T-helper 2 cell treated with Interferon-gamma antibody and Interleukin-4, amounts not matched to agents 5 μg/mL and 100 μg/mL, for 36 hours (primary cell): Measurements from ENCODE around the gene NFAT5.

Source experiments
- DNase-seq: peaks from one replicate; pipeline ENCODE4 v3.0.0; 2021; ENCODE audit warnings: low spot score
- H3K27ac Mint-ChIP-seq: one replicate; pipeline ENCODE4 v1.8.0; 2021; ENCODE audit warnings: mild to moderate bottlenecking, mixed read lengths
- H3K27me3 Mint-ChIP-seq: one replicate; pipeline ENCODE4 v1.8.0; 2021; ENCODE audit warnings: low read depth, mixed read lengths
- H3K36me3 Mint-ChIP-seq: one replicate; pipeline ENCODE4 v1.8.0; 2021; ENCODE audit warnings: low read depth, mixed read lengths
- H3K4me1 Mint-ChIP-seq: one replicate; pipeline ENCODE4 v1.8.0; 2021; ENCODE audit warnings: low read depth, mixed read lengths
- H3K4me3 Mint-ChIP-seq: one replicate; pipeline ENCODE4 v1.8.0; 2022; ENCODE audit warnings: mild to moderate bottlenecking, moderate library complexity, mixed read lengths
- H3K9me3 Mint-ChIP-seq: one replicate; pipeline ENCODE4 v1.8.0; 2021; ENCODE audit warnings: mixed read lengths

The NFAT5 gene

GRCh38 chr16:69660166-69660565, 94.4 kb downstream of the NFAT5 start:
- H3K27ac Mint-ChIP-seq, result no peak overlapping the region
- H3K9me3 Mint-ChIP-seq, result no peaks in the 10 kb centered on the region
- DNase-seq, result no peak
- H3K4me3 Mint-ChIP-seq, result no peak overlapping the region
- no peaks in the 10 kb centered on the region for H3K27me3 Mint-ChIP-seq
- peaks cover 1% of the 10 kb centered on the region for H3K4me1 Mint-ChIP-seq
- peaks cover 32% of the 10 kb centered on the region for H3K36me3 Mint-ChIP-seq

DNA sequence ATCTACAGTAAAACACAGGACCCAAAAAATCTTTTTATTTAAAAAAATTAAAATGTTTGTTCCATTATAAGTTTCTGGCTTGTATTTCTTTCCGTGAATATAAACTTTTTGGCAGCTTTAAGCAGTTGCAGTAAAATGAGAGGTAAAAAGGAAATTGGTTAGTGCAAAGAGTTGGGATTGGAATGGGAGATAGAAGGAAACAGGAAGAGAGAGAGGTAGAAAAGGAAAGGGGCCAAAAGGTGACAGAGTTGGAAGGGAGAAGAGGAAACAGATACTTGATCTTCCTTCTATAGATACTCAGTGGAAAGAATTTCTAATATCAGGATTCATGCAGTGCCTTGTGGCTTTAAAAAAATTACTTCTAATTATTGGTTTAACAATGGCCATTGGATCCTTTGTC, 97.1 kb downstream of the NFAT5 start:
- DNase-seq, result no peak
- H3K36me3 Mint-ChIP-seq, result peaks cover 26% of the 10 kb centered on the region
- H3K27me3 Mint-ChIP-seq, result no peaks in the 10 kb centered on the region
- H3K4me3 Mint-ChIP-seq, result no peak overlapping the region
- H3K27ac Mint-ChIP-seq, result no peak overlapping the region
- H3K9me3 Mint-ChIP-seq, result no peaks in the 10 kb centered on the region
- H3K4me1 Mint-ChIP-seq, result peaks cover 3% of the 10 kb centered on the region

DNA sequence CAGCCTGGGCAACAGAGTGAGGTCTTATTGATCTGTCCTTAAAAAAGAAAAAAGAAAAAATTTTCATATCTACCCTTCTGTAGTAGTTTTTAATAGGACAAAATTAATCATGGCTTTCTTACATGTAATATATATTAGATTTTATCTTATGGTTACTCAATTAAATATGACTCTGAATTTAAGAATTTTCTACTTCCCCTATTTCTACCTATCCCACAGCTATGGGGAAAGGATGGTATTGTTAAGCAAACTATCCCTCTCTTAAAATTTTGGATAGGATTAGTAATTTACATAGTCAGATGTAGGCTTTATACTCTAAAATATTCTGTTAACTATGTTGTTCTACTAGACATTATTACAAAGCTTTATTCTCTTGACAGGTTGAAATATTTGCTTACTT, 98.1 kb downstream of the NFAT5 start:
- Mint-ChIP-seq H3K4me3 (no peak overlapping the region), H3K4me1 (peaks cover 6% of the 10 kb centered on the region), H3K27ac (no peak overlapping the region), H3K36me3 (peaks cover 25% of the 10 kb centered on the region), H3K9me3 (no peaks in the 10 kb centered on the region), H3K27me3 (no peaks in the 10 kb centered on the region)
- DNase-seq, result no peak

- DNase-seq, result no peak
- Mint-ChIP-seq H3K27me3 (no peaks in the 10 kb centered on the region), H3K27ac (no peak overlapping the region), H3K4me3 (no peak overlapping the region), H3K4me1 (peaks cover 7% of the 10 kb centered on the region), H3K9me3 (no peaks in the 10 kb centered on the region), H3K36me3 (peaks cover 24% of the 10 kb centered on the region)
Measured at GRCh38 chr16:69669577-69669976, 103.8 kb downstream of the NFAT5 start.

DNA sequence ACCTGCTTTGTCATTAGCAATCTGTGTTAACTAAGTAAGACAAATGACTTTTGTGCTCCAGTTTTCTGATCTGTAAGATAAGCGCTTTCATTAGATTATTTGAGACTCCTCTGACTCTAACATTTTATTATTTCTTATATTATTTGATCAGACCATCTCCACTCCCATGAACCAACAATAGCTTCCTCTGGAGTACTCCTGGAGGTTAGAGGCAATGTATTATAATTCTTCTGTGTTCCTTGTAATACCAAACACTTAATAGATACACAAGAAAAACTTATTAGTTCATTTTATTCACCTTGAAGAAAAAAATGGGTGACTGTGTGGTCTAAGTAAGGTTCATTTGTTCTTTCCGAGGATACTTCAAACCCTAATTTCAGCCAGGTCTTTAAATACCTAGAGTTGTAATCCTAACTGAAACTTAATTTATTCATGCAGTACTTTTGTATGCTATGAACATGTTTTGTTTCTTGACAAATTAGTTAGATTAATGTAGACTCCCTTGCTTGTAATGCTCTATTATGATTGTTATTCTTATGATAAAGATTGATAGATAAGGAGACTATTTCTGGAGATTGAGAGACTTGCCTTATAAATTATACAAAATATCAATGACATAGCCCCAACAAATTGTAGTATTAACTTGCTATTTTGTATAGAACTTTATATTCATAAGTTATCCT, 106.7 kb downstream of the NFAT5 start:
- H3K4me3 Mint-ChIP-seq, result no peak overlapping the region
- no peak overlapping the region for H3K27ac Mint-ChIP-seq
- no peaks in the 10 kb centered on the region for H3K9me3 Mint-ChIP-seq
- DNase-seq, result no peak
- H3K4me1 Mint-ChIP-seq, result peaks cover 7% of the 10 kb centered on the region
- H3K27me3 Mint-ChIP-seq, result no peaks in the 10 kb centered on the region
- peaks cover 25% of the 10 kb centered on the region for H3K36me3 Mint-ChIP-seq

DNA sequence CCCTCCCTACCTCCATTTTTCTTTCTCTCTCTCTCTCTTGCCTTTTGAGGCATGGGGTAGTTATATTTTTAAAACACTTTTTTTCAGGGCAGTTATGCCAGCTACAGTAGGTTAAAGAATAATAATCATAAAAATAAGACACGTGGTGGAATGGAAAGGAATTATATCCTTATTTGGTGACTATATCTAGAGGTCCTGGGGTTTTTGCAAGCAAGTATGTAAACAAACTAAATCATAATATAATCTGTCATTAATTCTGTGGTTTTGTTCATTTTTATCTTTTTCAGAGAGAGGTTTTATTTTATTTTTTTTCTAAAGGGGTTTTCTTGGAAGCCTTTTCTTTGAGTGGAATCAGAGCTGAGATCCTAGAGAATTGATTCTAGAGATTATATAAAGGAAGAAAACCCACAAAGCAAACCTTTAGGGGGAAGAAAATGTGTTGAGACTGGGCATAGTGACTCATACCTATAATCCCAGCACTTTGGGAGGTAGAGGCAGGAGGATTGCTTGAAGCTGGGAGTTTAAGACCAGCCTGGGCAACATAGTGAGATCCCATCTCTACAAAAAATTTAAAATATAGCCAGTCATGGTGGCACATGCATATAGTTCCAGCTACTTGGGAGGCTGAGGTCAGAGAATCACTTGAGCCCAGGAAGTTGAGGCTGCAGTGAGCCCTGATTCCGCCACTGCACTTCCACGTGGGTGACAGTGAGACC, 107.4 kb downstream of the NFAT5 start:
- Mint-ChIP-seq H3K27me3 (no peaks in the 10 kb centered on the region), H3K36me3 (peaks cover 26% of the 10 kb centered on the region), H3K4me1 (peaks cover 3% of the 10 kb centered on the region), H3K27ac (no peak overlapping the region), H3K4me3 (no peak overlapping the region), H3K9me3 (no peaks in the 10 kb centered on the region)
- DNase-seq, result no peak

DNA sequence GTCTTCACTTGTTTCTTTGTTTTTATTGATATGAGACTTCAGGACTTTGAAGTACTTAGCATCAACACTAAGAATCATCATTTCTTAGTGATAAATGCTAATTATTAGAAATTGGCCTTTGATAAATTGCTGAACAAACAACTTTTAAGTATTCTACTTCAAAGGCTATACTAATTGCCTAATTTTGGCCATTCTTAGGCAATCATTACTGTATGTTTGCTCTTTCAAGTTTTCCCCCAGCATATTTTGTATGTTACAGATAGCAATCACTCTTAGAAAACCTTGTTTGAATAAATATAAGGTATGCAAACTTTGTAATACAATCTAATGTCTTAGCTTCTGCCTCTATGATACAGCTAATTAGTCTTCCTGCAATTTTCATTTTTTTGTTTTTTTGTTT, 114.6 kb downstream of the NFAT5 start:
- Mint-ChIP-seq H3K36me3 (peaks cover 11% of the 10 kb centered on the region), H3K27ac (no peak overlapping the region), H3K4me1 (no peaks in the 10 kb centered on the region), H3K9me3 (no peaks in the 10 kb centered on the region), H3K4me3 (no peak overlapping the region), H3K27me3 (no peaks in the 10 kb centered on the region)
- DNase-seq, result no peak

DNA sequence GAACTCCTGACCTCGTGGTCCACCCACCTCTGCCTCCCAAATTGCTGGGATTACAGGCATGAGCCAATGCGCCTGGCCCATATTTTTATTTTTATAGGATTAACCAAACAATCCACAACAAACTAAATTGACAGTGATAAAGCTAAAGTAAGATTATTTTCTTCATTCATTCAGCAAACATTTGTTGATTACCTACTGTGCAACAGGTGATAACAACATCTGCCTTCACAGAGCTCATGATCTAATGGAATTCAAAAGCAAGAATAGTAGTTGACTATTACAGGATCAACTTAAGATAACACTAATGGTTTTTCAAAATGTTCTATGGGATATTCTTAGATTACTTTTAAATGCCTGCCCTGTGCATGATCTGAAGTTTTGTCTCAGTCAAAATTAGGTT, 122.8 kb downstream of the NFAT5 start:
- peaks cover 32% of the 10 kb centered on the region for H3K36me3 Mint-ChIP-seq
- H3K27ac Mint-ChIP-seq, result no peak overlapping the region

GRCh38 chr16:69691980-69692911, 126.5 kb downstream of the NFAT5 start:
- Mint-ChIP-seq H3K27me3 (no peaks in the 10 kb centered on the region), H3K9me3 (no peaks in the 10 kb centered on the region), H3K27ac (peak overlapping the region; percentile 58), H3K4me1 (peaks cover 13% of the 10 kb centered on the region), H3K4me3 (no peak overlapping the region), H3K36me3 (peaks cover 37% of the 10 kb centered on the region)
- no peak for DNase-seq

More for the DNA sequence above, 122.8 kb downstream of the NFAT5 start:
- peaks cover 13% of the 10 kb centered on the region for H3K4me1 Mint-ChIP-seq
- DNase-seq, result no peak
- H3K27me3 Mint-ChIP-seq, result no peaks in the 10 kb centered on the region
- no peak overlapping the region for H3K4me3 Mint-ChIP-seq
- no peaks in the 10 kb centered on the region for H3K9me3 Mint-ChIP-seq

GRCh38 chr16:69693916-69694315, 128.2 kb downstream of the NFAT5 start:
- H3K4me1 Mint-ChIP-seq, result peaks cover 13% of the 10 kb centered on the region
- no peak overlapping the region for H3K4me3 Mint-ChIP-seq
- H3K9me3 Mint-ChIP-seq, result no peaks in the 10 kb centered on the region
- DNase-seq, result no peak
- H3K36me3 Mint-ChIP-seq, result peaks cover 37% of the 10 kb centered on the region
- H3K27me3 Mint-ChIP-seq, result no peaks in the 10 kb centered on the region
- H3K27ac Mint-ChIP-seq, result no peak overlapping the region

- H3K9me3 Mint-ChIP-seq, result no peaks in the 10 kb centered on the region
- peaks cover under 1% of the 10 kb centered on the region for H3K4me1 Mint-ChIP-seq
- no peak overlapping the region for H3K4me3 Mint-ChIP-seq
- H3K27me3 Mint-ChIP-seq, result no peaks in the 10 kb centered on the region
- peaks cover 17% of the 10 kb centered on the region for H3K36me3 Mint-ChIP-seq
- no peak overlapping the region for H3K27ac Mint-ChIP-seq
- no peak for DNase-seq
Measured at GRCh38 chr16:69698404-69698803, 132.6 kb downstream of the NFAT5 start.

- Mint-ChIP-seq H3K9me3 (no peaks in the 10 kb centered on the region), H3K27me3 (no peaks in the 10 kb centered on the region), H3K27ac (no peak overlapping the region), H3K4me1 (no peaks in the 10 kb centered on the region), H3K4me3 (no peak overlapping the region), H3K36me3 (peaks cover 16% of the 10 kb centered on the region)
- no peak for DNase-seq
Measured at GRCh38 chr16:69699915-69700314, 134.1 kb downstream of the NFAT5 start.

DNA sequence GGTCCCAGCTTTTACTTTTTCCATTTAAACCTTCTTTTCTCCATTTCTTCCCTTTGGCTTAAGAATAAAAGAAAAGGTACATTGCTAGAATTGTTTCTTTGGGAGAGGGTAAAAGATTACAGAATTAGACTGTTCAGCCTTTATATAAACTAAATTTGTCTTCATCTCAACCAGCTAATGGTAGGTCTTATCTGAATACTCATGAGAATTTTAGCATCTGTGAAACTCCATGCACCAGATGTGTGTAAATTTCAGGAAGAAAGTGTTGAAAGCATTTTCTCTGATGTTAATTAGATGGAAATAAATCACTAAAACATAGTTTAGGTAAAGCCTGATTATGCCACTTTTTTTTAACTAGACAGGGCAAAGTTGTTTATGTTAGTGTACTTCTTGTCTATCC, 135.7 kb downstream of the NFAT5 start:
- no peaks in the 10 kb centered on the region for H3K9me3 Mint-ChIP-seq
- no peak overlapping the region for H3K4me3 Mint-ChIP-seq
- no peak overlapping the region for H3K27ac Mint-ChIP-seq
- peaks cover 12% of the 10 kb centered on the region for H3K36me3 Mint-ChIP-seq
- DNase-seq, result no peak
- H3K27me3 Mint-ChIP-seq, result no peaks in the 10 kb centered on the region
- H3K4me1 Mint-ChIP-seq, result no peaks in the 10 kb centered on the region

DNA sequence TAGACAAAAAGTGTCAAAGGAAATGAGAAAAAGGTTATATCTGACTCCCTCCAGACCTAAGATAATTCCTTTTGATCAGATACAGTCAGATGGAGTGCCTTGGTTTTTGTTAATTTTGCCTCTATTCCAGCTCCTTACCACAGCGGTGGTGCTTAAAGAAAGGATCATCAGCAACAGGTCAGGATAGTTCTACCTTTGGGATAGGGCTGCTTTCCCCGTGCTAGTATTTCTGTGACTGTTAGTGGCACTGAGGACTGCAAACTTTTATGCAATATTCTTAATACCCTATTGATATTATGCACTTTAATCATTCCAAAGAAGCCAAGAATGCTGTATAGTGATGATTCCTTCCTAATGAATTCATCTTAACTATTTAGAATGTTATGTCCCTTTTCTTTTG, 136.1 kb downstream of the NFAT5 start:
- DNase-seq, result no peak
- peaks cover 14% of the 10 kb centered on the region for H3K36me3 Mint-ChIP-seq
- H3K9me3 Mint-ChIP-seq, result no peaks in the 10 kb centered on the region
- no peak overlapping the region for H3K4me3 Mint-ChIP-seq
- H3K4me1 Mint-ChIP-seq, result no peaks in the 10 kb centered on the region
- H3K27ac Mint-ChIP-seq, result no peak overlapping the region
- H3K27me3 Mint-ChIP-seq, result no peaks in the 10 kb centered on the region
